ENCODE results near the gene VPS54.

DNA sequence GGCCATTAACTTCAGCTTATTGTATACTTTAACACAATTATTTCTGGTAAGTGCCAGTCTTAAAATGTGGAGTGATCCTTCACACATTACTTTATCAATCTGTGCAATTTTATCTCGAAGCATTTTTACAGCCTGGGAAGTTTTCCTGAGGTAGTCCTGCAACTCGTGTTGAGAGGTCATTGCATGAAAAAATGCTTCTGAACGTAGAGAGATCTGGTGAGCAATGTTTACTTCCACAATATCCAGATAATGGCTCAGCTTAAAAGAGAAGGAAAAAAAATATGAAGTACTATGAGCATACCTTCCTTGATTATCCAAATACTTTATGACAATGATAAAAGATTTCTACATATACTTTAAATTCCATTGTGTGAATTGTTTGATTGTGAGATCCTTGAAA is 57.0 kb downstream of the VPS54 start:
- TF ChIP-seq, protein P1, sequence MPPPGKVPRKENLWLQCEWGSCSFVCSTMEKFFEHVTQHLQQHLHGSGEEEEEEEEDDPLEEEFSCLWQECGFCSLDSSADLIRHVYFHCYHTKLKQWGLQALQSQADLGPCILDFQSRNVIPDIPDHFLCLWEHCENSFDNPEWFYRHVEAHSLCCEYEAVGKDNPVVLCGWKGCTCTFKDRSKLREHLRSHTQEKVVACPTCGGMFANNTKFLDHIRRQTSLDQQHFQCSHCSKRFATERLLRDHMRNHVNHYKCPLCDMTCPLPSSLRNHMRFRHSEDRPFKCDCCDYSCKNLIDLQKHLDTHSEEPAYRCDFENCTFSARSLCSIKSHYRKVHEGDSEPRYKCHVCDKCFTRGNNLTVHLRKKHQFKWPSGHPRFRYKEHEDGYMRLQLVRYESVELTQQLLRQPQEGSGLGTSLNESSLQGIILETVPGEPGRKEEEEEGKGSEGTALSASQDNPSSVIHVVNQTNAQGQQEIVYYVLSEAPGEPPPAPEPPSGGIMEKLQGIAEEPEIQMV (tag; conservative IDR thresholded peaks at IDR 0.05; ENCODE audit: low read depth): no peak
- TF ChIP-seq, protein P2, sequence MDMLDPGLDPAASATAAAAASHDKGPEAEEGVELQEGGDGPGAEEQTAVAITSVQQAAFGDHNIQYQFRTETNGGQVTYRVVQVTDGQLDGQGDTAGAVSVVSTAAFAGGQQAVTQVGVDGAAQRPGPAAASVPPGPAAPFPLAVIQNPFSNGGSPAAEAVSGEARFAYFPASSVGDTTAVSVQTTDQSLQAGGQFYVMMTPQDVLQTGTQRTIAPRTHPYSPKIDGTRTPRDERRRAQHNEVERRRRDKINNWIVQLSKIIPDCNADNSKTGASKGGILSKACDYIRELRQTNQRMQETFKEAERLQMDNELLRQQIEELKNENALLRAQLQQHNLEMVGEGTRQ (CRISPR knock-in tag; IDR thresholded peaks at IDR 0.05): no peak
- TF ChIP-seq SMARCB1 (IDR thresholded peaks at IDR 0.05; ENCODE audit: insufficient read length, low read depth): no peak
- TF ChIP-seq, protein P3, sequence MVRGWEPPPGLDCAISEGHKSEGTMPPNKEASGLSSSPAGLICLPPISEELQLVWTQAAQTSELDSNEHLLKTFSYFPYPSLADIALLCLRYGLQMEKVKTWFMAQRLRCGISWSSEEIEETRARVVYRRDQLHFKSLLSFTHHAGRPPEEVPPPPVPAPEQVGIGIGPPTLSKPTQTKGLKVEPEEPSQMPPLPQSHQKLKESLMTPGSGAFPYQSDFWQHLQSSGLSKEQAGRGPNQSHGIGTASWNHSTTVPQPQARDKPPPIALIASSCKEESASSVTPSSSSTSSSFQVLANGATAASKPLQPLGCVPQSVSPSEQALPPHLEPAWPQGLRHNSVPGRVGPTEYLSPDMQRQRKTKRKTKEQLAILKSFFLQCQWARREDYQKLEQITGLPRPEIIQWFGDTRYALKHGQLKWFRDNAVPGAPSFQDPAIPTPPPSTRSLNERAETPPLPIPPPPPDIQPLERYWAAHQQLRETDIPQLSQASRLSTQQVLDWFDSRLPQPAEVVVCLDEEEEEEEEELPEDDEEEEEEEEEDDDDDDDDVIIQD (CRISPR knock-in tag; IDR thresholded peaks at IDR 0.05): no peak
- TF ChIP-seq PPARD (CRISPR knock-in tag; IDR thresholded peaks at IDR 0.05): no peak

Data from K562 (cell line).